HepG2 (cell line): ENCODE data around the gene P4HTM. TPM values are rescaled to one million over a fixed set of nuclear protein-coding genes. Genes with fewer than 3 reads are reported as not detected.

Source experiments
- ARID2 ChIP-seq: sonication (generic); formaldehyde crosslinking; IDR thresholded peaks from 2 replicates; pipeline ENCODE4 v1.8.1; 2022; ENCODE audit warnings: mild to moderate bottlenecking, missing genetic modification reagents, borderline replicate concordance
- DPF2 ChIP-seq: sonication (generic); formaldehyde crosslinking; IDR thresholded peaks from 2 replicates; pipeline ENCODE4 v1.4.0; 2020; ENCODE audit warnings: mild to moderate bottlenecking, low read depth, missing genetic modification reagents, borderline replicate concordance
- EEA1 ChIP-seq: sonication (generic); formaldehyde crosslinking; IDR thresholded peaks from 2 replicates; pipeline ENCODE4 v1.5.1; 2020; ENCODE audit warnings: mild to moderate bottlenecking, missing genetic modification reagents, borderline replicate concordance
- HNRNPL ChIP-seq: fragments of 200-400 bp; formaldehyde crosslinking; IDR thresholded peaks from 2 replicates; pipeline ENCODE4 v1.6.1; 2017; ENCODE audit warnings: mild to moderate bottlenecking, low read depth, low read length
- LCORL ChIP-seq, 2 experiments: fragments of 450-650 bp in 1 of 2; sonication (generic) in 1 of 2; formaldehyde crosslinking in 1 of 2; IDR thresholded peaks; 2 replicates each; pipeline versions ENCODE4 v1.5.0 to v1.6.1; 2017 to 2020; ENCODE audit warnings: antibody characterized with exemption in 1 of 2, missing genetic modification reagents in 1 of 2
- MATR3 ChIP-seq: sonication (generic); formaldehyde crosslinking; IDR thresholded peaks from 2 replicates; pipeline ENCODE4 v1.4.0; 2020; ENCODE audit warnings: missing genetic modification reagents
- POGZ ChIP-seq: sonication (generic); formaldehyde crosslinking; IDR thresholded peaks from 2 replicates; pipeline ENCODE4 v1.4.0; 2020; ENCODE audit warnings: mild to moderate bottlenecking, missing genetic modification reagents
- PPARG ChIP-seq: conservative IDR thresholded peaks from 2 replicates; pipeline ENCODE4 v1.6.1; 2016; ENCODE audit warnings: missing biosample characterization, missing genetic modification reagents
- RXRB ChIP-seq: IDR thresholded peaks from 2 replicates; pipeline ENCODE4 v1.6.1; 2016; ENCODE audit warnings: borderline replicate concordance, missing genetic modification reagents, missing compliant biosample characterization
- SKI ChIP-seq: fragments of 450-650 bp; IDR thresholded peaks from one replicate; pipeline ENCODE4 v1.6.1; 2018; ENCODE audit warnings: mild to moderate bottlenecking; ENCODE audit not compliant: partially characterized antibody
- SNRNP70 ChIP-seq: fragments of 200-400 bp; formaldehyde crosslinking; IDR thresholded peaks from 2 replicates; pipeline ENCODE4 v1.6.1; 2017; ENCODE audit warnings: mild to moderate bottlenecking, low read depth, low read length, moderate library complexity
- TGIF2 ChIP-seq: IDR thresholded peaks from 2 replicates; pipeline ENCODE4 v1.6.1; 2016; ENCODE audit warnings: control low read depth, missing compliant biosample characterization
- ZFP37 ChIP-seq: sonication (generic); formaldehyde crosslinking; IDR thresholded peaks from 2 replicates; pipeline ENCODE4 v1.4.0; 2020; ENCODE audit warnings: missing genetic modification reagents, borderline replicate concordance
- ZNF205 ChIP-seq: IDR thresholded peaks from 2 replicates; pipeline ENCODE4 v1.6.1; 2018; ENCODE audit warnings: missing biosample characterization, missing genetic modification reagents
- ZNF253 ChIP-seq: sonication (generic); formaldehyde crosslinking; IDR thresholded peaks from 2 replicates; pipeline ENCODE4 v1.8.0; 2022; ENCODE audit warnings: mild to moderate bottlenecking, missing genetic modification reagents, borderline replicate concordance
- ZNF292 ChIP-seq: sonication (generic); formaldehyde crosslinking; IDR thresholded peaks from 2 replicates; pipeline ENCODE4 v1.8.1; 2022; ENCODE audit warnings: mild to moderate bottlenecking, low read depth, missing genetic modification reagents, borderline replicate concordance
- ZNF296 ChIP-seq: sonication (generic); formaldehyde crosslinking; conservative IDR thresholded peaks from 2 replicates; pipeline ENCODE4 v1.5.0; 2020; ENCODE audit warnings: mild to moderate bottlenecking, missing genetic modification reagents
- ZNF850 ChIP-seq: sonication (generic); formaldehyde crosslinking; conservative IDR thresholded peaks from 2 replicates; pipeline ENCODE4 v1.9.0; 2021; ENCODE audit warnings: mild to moderate bottlenecking, missing genetic modification reagents
- polyA plus RNA-seq, 8 experiments: library from polyadenylated mRNA; depleted of rRNA in 3 of 8; stranded (reverse) in 7 of 8; unstranded in 1 of 8; fragments of >200 nt; fragmentation: Illumina TruSeq in 4 of 8; extraction: Trizol in 4 of 8; gene quantifications; 2 replicates each; pipeline versions ENCODE4 v1.2.1 to v1.2.3, GENCODE V29; 2011 to 2016; ENCODE audit warnings: low read depth in 4 of 8, missing spikeins in 1 of 8, mixed read lengths in 1 of 8; ENCODE audit not compliant: insufficient read depth in 1 of 8
- total RNA-seq, 5 experiments: library from RNA; depleted of rRNA; stranded (reverse); fragments of >200 nt; fragmentation: Illumina TruSeq; extraction: Trizol; gene quantifications; 2 replicates each; pipeline ENCODE4 v1.2.3, GENCODE V29; 2016; ENCODE audit warnings: low read depth in 1 of 5
- TF ChIP-seq, protein P1 (sequence below): sonication (generic); formaldehyde crosslinking; IDR thresholded peaks from 2 replicates; pipeline ENCODE4 v1.4.0; 2020; ENCODE audit warnings: missing genetic modification reagents, borderline replicate concordance
- TF ChIP-seq, protein P2 (sequence below): sonication (generic); formaldehyde crosslinking; IDR thresholded peaks from 2 replicates; pipeline ENCODE4 v1.5.1; 2020; ENCODE audit warnings: missing genetic modification reagents, mild to moderate bottlenecking, borderline replicate concordance
- TF ChIP-seq, protein P3 (sequence below): sonication (generic); formaldehyde crosslinking; IDR thresholded peaks from 2 replicates; pipeline ENCODE4 v1.4.0; 2020; ENCODE audit warnings: missing genetic modification reagents, mild to moderate bottlenecking, borderline replicate concordance

P4HTM gene
- total and polyA plus RNA-seq, 2 of the 13 experiments (the other 11 are each of a cell fraction or from before 2014, with no cell fraction given): 0.01 TPM; not detected in 1

DNA sequence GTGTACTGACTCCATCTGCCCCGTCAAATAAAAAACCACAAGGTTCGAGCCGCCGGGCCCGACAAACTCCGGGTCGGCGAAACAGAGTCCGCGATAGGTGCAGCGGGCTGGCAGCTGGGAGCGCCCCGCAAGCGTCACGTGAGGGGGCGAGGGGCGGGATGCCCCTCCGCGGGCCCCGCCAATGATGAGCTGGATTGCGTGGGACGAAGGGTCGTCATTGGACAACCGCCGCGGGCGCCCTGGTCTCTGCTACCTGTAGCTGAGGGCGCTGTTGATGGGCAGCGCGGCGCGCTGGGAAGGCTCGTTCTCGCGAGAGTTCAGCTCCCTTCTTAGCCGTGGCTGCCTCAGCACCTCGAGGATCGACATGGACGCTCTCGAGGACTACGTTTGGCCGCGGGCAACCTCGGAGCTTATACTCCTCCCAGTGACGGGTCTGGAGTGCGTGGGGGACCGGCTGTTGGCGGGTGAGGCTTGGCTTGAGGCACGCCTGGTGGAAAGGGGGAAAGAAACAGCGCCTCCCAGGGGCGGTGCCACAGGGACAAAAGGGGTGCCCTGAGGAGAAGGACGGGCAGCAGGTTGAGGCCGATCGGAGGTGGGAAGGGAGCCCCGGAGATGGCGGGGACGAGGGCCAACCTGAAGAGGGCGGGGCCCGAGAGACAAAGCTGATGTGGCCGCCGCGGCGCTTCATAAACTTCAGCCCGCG lies 17.2 kb downstream of the P4HTM start, which contains the start of gene WDR6 (continued):
- TF ChIP-seq, protein P1, sequence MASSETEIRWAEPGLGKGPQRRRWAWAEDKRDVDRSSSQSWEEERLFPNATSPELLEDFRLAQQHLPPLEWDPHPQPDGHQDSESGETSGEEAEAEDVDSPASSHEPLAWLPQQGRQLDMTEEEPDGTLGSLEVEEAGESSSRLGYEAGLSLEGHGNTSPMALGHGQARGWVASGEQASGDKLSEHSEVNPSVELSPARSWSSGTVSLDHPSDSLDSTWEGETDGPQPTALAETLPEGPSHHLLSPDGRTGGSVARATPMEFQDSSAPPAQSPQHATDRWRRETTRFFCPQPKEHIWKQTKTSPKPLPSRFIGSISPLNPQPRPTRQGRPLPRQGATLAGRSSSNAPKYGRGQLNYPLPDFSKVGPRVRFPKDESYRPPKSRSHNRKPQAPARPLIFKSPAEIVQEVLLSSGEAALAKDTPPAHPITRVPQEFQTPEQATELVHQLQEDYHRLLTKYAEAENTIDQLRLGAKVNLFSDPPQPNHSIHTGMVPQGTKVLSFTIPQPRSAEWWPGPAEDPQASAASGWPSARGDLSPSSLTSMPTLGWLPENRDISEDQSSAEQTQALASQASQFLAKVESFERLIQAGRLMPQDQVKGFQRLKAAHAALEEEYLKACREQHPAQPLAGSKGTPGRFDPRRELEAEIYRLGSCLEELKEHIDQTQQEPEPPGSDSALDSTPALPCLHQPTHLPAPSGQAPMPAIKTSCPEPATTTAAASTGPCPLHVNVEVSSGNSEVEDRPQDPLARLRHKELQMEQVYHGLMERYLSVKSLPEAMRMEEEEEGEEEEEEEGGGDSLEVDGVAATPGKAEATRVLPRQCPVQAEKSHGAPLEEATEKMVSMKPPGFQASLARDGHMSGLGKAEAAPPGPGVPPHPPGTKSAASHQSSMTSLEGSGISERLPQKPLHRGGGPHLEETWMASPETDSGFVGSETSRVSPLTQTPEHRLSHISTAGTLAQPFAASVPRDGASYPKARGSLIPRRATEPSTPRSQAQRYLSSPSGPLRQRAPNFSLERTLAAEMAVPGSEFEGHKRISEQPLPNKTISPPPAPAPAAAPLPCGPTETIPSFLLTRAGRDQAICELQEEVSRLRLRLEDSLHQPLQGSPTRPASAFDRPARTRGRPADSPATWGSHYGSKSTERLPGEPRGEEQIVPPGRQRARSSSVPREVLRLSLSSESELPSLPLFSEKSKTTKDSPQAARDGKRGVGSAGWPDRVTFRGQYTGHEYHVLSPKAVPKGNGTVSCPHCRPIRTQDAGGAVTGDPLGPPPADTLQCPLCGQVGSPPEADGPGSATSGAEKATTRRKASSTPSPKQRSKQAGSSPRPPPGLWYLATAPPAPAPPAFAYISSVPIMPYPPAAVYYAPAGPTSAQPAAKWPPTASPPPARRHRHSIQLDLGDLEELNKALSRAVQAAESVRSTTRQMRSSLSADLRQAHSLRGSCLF (CRISPR knock-in tag): no peak
- TF ChIP-seq, protein P2, sequence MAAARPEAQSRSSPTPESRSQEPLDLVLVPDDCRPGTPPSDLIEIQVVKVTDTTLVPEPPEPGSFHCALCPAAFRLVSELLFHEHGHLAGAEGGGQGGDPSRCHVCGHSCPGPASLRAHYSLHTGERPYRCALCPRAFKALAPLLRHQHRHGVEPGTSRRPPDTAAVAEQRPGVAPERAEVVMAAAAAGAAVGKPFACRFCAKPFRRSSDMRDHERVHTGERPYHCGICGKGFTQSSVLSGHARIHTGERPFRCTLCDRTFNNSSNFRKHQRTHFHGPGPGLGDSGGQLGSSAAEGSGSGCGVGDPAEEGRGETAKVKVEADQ (CRISPR knock-in tag): no peak; the same call in 1 of the 2 replicates
- TF ChIP-seq SKI (no peak), EEA1 (no peak), HNRNPL (peak; percentile 79; the same call in 1 of the 2 replicates), PPARG (CRISPR knock-in tag) (peak; percentile 22; the same call in 1 of the 2 replicates), ZNF296 (CRISPR knock-in tag) (no peak), ARID2 (CRISPR knock-in tag) (peak; percentile 57; the same call in 1 of the 2 replicates), ZNF292 (no peak), LCORL (IDR thresholded peaks at IDR 0.05) (no peak), LCORL (CRISPR knock-in tag; IDR thresholded peaks at IDR 0.05) (peak; percentile 56; the same call in 1 of the 2 replicates), ZNF205 (CRISPR knock-in tag) (peak; percentile 75; the same call in 1 of the 2 replicates), RXRB (CRISPR knock-in tag) (peak; percentile 22; the same call in 1 of the 2 replicates), DPF2 (CRISPR knock-in tag) (no peak), SNRNP70 (no peak), POGZ (peak; percentile 77), ZFP37 (no peak), ZNF850 (no peak), MATR3 (CRISPR knock-in tag) (no peak), TGIF2 (no peak; the same call in 1 of the 2 replicates), ZNF253 (no peak)
- TF ChIP-seq, protein P3, sequence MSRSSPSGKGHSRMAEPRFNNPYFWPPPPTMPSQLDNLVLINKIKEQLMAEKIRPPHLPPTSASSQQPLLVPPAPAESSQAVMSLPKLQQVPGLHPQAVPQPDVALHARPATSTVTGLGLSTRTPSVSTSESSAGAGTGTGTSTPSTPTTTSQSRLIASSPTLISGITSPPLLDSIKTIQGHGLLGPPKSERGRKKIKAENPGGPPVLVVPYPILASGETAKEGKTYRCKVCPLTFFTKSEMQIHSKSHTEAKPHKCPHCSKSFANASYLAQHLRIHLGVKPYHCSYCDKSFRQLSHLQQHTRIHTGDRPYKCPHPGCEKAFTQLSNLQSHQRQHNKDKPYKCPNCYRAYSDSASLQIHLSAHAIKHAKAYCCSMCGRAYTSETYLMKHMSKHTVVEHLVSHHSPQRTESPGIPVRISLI (CRISPR knock-in tag): no peak
